IPS-15b (cell line): ENCODE data around the gene BBS12.
"Not testable (repeated sequence)": the region's sequence is repeated elsewhere in the genome, so short reads cannot be mapped to it uniquely, and the experiment has no call there.

Experiments
- H3K27me3 ChIP-seq: one replicate; pipeline ENCODE4 v1.6.1; 2013; ENCODE audit warnings: low read length; ENCODE audit not compliant: control insufficient read depth, insufficient read depth
- H3K36me3 ChIP-seq: one replicate; pipeline ENCODE4 v1.6.1; 2013; ENCODE audit warnings: low read length; ENCODE audit not compliant: control insufficient read depth, insufficient read depth
- H3K4me1 ChIP-seq: one replicate; pipeline ENCODE4 v1.6.1; 2013; ENCODE audit warnings: mild to moderate bottlenecking, low read length; ENCODE audit not compliant: control insufficient read depth, insufficient read depth
- H3K4me3 ChIP-seq: one replicate; pipeline ENCODE4 v1.5.1; 2013; ENCODE audit warnings: low read depth, low read length
- H3K9ac ChIP-seq: one replicate; pipeline ENCODE4 v1.6.1; 2013; ENCODE audit warnings: low read depth, mild to moderate bottlenecking, low read length
- H3K9me3 ChIP-seq: one replicate; pipeline ENCODE4 v1.6.1; 2013; ENCODE audit warnings: mild to moderate bottlenecking, low read length; ENCODE audit not compliant: control insufficient read depth, insufficient read depth

The BBS12 gene

DNA sequence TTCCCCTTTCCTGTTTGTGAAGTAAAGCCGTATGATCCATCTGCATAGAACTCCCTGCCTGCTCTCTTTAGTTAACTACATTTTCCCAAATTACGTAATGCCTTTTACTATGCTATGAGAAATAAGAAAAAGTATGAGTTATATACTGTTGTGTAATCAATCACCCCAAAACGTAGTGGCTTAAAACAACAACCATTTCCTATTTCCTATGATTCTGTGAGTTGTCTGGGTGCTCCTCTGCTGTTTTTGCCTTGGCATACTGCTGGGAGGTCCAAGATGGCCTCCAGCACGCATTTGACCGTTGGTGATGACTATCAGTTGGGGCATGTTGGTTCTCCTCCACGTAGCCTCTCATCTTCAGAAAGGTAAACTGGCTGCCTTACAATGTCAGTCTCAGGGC, 39.8 kb downstream of the BBS12 start:
- no peaks in the 10 kb centered on the region for H3K36me3 ChIP-seq

DNA sequence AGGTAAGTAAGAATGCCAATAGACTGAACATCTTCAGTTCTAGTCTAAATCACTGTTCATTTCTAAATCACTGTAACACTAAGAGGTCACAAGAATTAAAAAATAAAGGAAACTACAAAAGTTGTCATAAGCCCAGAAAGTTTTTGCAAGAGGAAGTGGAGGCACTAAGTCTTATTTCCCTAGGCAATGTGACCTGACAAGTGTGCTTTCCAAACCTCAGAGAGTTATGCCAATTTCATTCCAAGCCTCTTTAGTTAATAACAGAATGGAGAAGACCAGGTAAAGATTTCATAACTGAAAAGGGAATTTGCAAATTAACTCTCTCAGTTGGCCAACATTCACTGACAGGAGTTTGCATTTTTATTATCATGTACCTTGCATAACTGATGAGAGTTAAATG, 40.5 kb downstream of the BBS12 start:
- H3K27me3 ChIP-seq: no peaks in the 10 kb centered on the region
- no peaks in the 10 kb centered on the region for H3K9me3 ChIP-seq
- no peaks in the 10 kb centered on the region for H3K36me3 ChIP-seq

More for the DNA sequence above, 39.8 kb downstream of the BBS12 start:
- no peak overlapping the region for H3K9ac ChIP-seq
- H3K27me3 ChIP-seq: no peaks in the 10 kb centered on the region
- H3K9me3 ChIP-seq: no peaks in the 10 kb centered on the region
- H3K4me3 ChIP-seq: no peak overlapping the region
- H3K4me1 ChIP-seq: peaks cover 5% of the 10 kb centered on the region

DNA sequence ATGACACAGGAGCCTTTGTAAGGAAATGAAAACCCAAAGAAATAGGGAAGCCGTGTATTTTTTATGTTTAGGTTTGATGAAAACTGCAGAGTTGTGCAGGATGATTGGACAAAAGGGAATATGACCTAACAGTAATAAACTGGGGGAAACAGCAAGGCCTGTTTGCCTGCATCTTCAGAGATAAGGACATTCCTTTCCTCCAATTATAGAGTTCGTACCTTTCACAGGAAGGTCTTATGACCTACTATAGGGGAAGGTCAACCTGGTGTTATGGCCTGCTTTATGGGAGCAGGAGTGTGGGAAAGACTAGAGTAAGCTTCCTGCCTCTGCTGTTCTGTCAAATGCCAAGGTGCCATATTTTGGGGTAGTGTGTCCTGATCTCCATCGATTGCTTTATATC, 42.5 kb downstream of the BBS12 start:
- Histone ChIP-seq H3K9me3 (peaks cover 2% of the 10 kb centered on the region), H3K4me3 (no peak overlapping the region), H3K36me3 (no peaks in the 10 kb centered on the region), H3K4me1 (peaks cover 5% of the 10 kb centered on the region), H3K27me3 (no peaks in the 10 kb centered on the region), H3K9ac (no peak overlapping the region)

More for the DNA sequence above, 40.5 kb downstream of the BBS12 start:
- H3K9ac ChIP-seq: no peak overlapping the region
- no peak overlapping the region for H3K4me3 ChIP-seq
- peaks cover 5% of the 10 kb centered on the region for H3K4me1 ChIP-seq

DNA sequence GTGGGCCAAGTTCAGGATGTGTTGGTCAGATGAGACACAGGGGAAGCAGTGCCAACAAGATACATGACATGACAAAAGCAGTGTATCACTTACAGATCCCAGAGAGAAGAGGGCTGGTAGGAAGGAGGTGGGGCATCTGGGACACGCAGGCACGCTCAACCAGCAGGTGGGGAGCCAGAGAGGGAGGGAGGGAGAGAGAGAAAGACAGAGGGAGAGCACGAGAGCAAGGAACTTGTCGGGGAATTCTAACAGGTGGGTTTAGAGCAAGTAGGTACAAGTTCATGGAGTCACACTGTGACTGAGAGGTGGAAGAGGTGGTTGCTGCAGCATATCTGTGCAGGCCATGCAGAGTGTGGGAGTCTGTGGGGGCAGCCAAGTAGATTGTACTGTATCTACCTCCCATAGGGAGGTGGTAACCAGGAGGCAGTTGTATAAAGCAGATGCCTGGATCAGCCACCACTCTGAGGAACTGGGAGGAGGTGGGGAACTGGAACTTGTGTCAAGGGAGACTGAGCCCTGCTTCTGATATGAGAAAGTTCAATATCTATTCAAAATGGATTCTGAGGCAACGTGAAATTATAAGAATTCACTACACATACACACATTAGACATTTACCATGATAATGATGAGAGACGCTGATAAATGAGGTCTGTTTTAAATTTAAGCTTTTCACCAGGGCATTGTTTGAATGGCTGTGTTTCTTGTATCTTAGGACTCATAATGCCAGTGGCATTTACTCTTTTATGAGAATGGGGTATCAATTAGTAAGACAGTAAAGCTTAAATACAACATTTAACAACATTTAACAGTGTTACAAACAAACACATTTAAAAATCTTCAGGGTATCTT, 43.7 kb downstream of the BBS12 start:
- Histone ChIP-seq H3K9ac (no peak overlapping the region), H3K36me3 (no peaks in the 10 kb centered on the region), H3K4me3 (no peak overlapping the region), H3K4me1 (peaks cover 8% of the 10 kb centered on the region), H3K27me3 (no peaks in the 10 kb centered on the region), H3K9me3 (peaks cover 3% of the 10 kb centered on the region)

DNA sequence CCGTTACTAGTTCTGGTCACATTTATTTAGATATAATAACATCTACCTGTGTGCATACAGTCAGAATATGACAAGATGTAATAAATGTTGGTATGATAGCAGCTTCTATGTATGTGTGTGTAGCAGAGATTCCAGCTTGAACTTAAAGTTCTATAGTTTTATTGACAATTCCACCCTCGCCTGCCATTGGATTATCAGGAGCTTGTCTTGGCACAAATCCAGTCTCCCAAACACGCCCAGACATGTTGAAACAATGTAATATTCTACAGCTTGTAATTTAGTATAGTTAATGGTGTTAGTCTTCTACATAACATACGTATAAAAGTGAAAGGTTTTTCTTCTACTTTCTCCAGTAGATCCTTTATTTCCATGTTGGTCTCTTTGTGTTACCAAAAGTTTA, 44.4 kb downstream of the BBS12 start:
- Histone ChIP-seq H3K9me3 (peaks cover 3% of the 10 kb centered on the region), H3K9ac (no peak overlapping the region), H3K4me3 (no peak overlapping the region), H3K4me1 (peaks cover 13% of the 10 kb centered on the region), H3K36me3 (no peaks in the 10 kb centered on the region), H3K27me3 (no peaks in the 10 kb centered on the region)

DNA sequence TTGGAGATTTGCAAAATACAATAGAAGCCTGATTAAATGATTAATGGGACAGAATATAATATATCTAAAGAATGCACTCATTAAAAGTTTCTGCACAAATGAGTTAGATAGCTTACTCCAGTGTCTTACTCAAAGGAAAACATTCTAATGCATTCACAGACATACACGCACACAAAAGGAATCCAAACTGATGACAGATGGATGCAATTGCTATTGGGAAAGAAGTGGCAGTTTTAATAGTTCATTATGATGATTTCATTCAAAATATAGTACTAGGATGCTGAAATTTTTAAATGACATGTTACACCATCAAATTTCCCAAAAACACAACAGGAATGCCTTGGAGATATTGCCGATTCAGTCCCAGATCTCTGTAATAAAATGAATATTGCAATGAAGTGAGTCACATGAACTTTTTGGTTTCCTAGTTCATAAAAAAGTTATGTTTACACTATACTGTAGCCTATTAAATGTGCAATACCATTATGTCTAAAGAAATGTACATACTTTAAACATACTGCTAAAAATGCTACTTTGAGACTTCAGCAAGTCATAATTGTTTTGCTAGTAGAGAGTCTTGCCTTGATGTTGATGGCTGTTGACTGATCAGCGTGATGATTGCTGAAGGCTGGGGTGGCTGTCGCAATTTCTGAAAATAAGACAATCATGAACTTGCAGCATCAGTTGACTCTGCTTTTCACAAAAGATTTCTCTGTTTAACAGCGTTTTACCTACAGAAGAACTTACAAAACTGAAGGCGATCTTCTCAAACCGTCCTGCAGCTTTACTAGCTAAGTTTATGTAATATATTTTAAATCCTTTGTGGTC, 45.6 kb downstream of the BBS12 start:
- H3K4me1 ChIP-seq: peaks cover 19% of the 10 kb centered on the region
- H3K9ac ChIP-seq: no peak overlapping the region
- no peak overlapping the region for H3K4me3 ChIP-seq
- H3K36me3 ChIP-seq: no peaks in the 10 kb centered on the region
- no peaks in the 10 kb centered on the region for H3K27me3 ChIP-seq
- peaks cover 3% of the 10 kb centered on the region for H3K9me3 ChIP-seq

DNA sequence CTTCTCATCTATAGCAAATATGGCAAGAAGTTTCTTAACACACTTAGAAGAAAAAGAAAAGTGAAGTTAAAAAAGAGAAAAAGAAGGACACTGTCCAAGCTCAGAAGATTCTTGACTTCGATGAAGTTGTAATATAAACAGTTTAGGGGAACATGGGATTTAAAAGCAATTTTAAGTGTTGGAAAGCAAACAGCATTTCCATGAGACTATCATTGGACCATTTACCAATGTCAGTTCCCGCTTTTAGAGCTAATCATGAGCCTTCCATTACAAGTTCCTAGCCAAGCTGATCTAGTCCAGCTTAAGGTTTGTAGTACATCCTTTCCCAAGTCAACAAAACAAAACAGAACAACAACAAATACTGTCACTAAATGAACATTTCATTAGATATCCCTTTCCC, 49.0 kb downstream of the BBS12 start:
- Histone ChIP-seq H3K9ac (no peak overlapping the region), H3K27me3 (no peaks in the 10 kb centered on the region), H3K4me3 (no peak overlapping the region), H3K36me3 (no peaks in the 10 kb centered on the region), H3K9me3 (peaks cover 3% of the 10 kb centered on the region), H3K4me1 (peaks cover 25% of the 10 kb centered on the region)

DNA sequence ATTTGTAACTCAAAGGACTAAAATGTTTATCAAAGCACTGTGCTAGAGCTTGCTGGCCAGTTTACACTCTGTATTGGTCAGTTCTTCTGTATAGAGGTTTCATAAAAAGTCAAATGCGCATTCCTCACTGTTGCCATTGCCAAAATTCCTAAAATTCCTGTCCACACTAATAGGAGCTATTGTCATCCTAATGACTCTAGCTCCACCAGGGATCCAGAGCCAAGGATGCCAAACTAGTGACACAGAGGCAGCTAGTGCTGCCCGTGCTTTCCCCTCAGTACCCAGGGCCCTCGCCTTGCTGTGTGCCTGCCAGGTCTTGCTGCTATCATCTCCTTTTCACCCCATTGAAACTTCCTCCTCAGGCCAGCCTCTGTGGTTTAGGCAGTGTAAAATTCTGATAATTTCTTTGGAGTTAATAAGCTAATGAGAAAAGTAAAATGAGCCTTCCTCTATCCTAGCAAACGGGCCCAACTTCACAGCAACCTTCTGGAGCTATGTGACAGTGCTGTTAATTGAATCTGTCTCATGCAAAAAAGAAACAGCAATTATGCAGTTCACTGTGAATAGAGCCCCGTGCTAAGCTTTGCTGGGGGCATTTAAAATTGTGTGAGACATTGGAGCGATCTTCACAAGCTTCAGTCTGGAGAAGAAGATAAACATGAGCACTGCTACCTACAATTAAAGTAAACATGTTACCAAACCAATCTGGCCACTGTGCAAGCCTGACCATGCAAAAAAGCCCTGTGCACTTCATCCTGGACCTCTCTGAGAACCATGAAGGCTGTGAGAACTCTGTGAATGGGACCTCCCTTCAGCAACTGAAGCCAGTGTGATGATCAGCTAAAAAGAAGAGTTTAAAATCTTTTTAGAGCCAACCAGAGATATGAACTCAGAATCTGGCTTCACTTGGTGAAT, 51.1 kb downstream of the BBS12 start:
- no peaks in the 10 kb centered on the region for H3K27me3 ChIP-seq
- peaks cover 39% of the 10 kb centered on the region for H3K4me1 ChIP-seq
- peaks cover 3% of the 10 kb centered on the region for H3K9me3 ChIP-seq
- peak overlapping the region; percentile 39 for H3K9ac ChIP-seq
- H3K36me3 ChIP-seq: no peaks in the 10 kb centered on the region
- H3K4me3 ChIP-seq: peak overlapping the region; percentile 6

DNA sequence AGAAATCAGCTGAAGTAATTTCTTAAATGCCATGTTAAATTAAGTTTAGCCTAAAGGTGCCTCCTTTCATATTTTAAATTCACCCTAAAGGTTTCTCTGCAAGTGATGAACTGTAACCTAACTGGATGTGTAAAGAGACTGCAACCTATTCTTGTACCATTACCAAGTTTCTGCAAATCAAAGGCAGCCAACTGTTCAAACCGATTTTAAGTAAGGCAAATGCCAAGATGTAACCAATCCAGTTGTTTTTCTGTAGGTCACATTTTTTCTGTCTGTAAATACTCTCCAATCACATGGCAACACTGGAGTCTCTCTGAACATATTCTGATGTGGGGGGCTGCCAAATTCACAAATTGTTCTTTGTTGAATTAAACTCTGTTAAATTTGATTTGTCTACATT, 51.8 kb downstream of the BBS12 start:
- no peak overlapping the region for H3K4me3 ChIP-seq
- H3K27me3 ChIP-seq: no peaks in the 10 kb centered on the region
- H3K9ac ChIP-seq: no peak overlapping the region
- H3K36me3 ChIP-seq: no peaks in the 10 kb centered on the region
- H3K4me1 ChIP-seq: peaks cover 44% of the 10 kb centered on the region
- peaks cover 3% of the 10 kb centered on the region for H3K9me3 ChIP-seq

DNA sequence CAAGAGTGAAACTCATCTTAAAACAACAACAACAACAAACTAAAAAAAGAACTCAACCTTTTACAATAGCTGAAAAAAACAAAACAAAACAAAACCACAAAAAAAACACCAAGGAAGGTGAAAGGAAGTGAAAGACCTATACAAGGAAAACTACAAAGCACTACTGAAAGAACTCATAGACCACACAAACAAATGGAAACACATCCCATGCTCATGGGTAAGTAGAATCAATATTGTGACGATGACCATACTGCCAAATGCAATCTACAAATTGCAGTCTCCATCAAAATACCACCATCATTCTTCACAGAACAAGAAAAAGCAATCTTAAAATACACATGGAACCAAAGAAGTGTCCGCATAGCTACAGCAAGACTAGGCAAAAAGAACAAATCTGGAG, 52.6 kb downstream of the BBS12 start:
- no peak overlapping the region for H3K4me3 ChIP-seq
- H3K27me3 ChIP-seq: no peaks in the 10 kb centered on the region
- no peaks in the 10 kb centered on the region for H3K9me3 ChIP-seq
- H3K9ac ChIP-seq: no peak overlapping the region
- peaks cover 51% of the 10 kb centered on the region for H3K4me1 ChIP-seq
- H3K36me3 ChIP-seq: no peaks in the 10 kb centered on the region

DNA sequence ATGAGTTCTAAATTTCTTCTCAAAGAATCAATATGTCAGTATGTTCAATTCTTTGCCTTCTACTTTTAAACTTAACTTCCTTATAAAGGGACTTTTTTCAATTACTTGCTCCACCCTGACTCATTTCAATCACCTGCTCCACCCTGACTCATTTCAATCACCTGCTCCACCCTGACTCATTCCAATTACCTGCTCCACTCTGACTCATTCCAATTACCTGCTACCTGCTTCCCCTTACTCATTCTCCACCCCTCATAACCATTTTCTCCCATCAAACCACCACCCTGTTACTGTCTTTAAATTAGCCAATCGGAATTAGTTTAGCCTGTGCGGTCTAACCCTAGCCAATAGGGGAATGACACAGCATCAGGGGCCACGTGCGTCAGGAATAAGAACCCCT, 53.8 kb downstream of the BBS12 start:
- H3K36me3 ChIP-seq, H3K9me3 ChIP-seq, H3K27me3 ChIP-seq, H3K9ac ChIP-seq, H3K4me3 ChIP-seq: not testable (repeated sequence)
- H3K4me1 ChIP-seq: peaks cover 47% of the 10 kb centered on the region
